ENCODE results near the gene ALDH2. TPM values are rescaled to one million over a fixed set of nuclear protein-coding genes. Genes with fewer than 3 reads are reported as not detected.

ALDH2 gene
- 1 to 10 TPM; 1.0 to 1.3 TPM for total RNA-seq

DNA sequence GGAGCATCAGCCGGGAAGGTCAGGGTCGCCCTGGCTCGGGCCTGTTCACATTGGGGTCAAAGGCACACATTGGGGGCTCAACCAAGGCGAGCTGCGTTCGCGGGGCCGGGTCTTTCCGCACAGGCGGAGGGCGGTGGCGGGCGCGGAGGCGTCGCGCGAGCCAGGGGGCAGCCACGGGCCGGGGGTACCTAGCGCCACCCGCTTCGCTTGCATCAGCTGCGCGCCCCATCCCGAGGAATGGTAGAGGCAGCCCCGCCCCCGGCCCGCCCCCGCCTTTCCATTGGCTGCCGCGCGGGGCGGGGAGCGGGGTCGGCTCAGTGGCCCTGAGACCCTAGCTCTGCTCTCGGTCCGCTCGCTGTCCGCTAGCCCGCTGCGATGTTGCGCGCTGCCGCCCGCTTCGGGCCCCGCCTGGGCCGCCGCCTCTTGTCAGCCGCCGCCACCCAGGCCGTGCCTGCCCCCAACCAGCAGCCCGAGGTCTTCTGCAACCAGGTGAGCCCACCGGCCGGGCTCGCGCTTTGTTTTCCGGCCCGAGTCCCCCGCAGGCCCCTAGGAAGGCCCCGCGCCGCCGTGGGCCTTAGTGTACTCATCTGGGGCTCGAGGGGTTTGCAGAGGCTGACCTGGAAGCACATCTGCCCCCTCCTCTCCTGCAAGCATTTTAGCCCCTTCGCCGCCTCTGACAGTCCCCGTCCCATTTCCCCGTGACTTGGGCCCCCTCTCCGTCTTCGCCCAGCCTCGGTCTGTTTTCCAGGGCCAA is at the start of gene ALDH2:
ALDH2 (plus strand) TSS at position 326 of the 754 bp plus-strand sequence; CDS start at position 376, 50 bp downstream.

DNA sequence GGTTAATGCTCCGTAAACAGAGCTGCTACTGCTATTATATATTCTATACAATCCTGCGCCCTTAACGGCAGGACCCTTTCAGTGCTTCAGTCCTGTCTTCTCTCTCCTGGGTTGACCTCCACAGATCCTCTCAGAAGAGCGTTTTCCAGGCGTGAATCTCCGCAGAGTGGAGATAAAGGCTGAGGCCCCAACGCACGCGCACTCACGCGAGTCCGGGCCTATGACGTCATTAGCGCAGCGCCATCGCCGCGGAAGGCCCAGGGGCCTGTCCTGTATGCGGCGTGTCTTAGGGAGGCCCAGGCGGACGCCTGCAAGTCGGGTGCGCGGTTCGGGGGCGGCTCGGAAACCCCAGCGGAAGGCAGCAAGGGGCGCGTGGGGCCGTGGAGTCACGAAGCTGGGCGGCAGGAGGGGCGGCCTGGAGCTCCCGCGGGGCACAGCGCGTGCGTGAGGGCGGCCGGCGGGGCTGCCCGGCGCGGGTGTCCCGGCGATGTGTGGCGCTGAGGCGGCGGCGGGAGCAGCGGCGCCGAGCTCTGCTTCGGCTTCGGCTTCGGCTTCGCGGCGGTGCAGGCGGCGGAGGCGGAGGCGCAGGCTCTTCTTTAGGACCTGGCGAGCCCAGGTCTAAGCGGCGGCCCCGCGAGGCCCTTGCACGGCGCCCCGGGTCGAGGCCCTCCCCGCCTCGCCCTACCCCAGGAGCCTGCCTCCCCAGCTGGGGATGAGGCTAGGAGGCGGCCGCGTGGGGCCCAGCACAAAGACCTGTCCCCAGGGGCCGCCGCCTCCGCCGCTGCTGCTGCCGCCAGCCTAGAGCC is 75.2 kb downstream of the ALDH2 start, which contains the start of gene MAPKAPK5:
MAPKAPK5 (plus strand) TSS at position 479 of the 806 bp plus-strand sequence. CDS start 506 bp downstream, outside the sequence.

Small RNA genes lying within 50 kb of the gene (small RNA-seq; reads per million reads assigned to genes)
- 0 reads per million in 2 donors for gene MIR6761

Other genes starting within 250 kb of the ALDH2 start
- gene ATXN2, start 167.6 kb upstream of the ALDH2 start, total RNA-seq = 10 to 100 TPM; 25.1 to 25.3 TPM
- 10 to 100 TPM; 17.2 to 20.0 TPM for gene BRAP, start 81.0 kb upstream of the ALDH2 start, total RNA-seq
- gene ACAD10, start 80.9 kb upstream of the ALDH2 start, total RNA-seq = 10 to 100 TPM; 16.3 to 20.0 TPM
- gene MAPKAPK5, start 75.3 kb downstream of the ALDH2 start, total RNA-seq = 10 to 100 TPM; 30.6 to 37.3 TPM
- 1 to 10 TPM; 6.9 to 8.0 TPM for gene TMEM116, start 246.2 kb downstream of the ALDH2 start, total RNA-seq
- gene ERP29, start 246.5 kb downstream of the ALDH2 start, total RNA-seq = 10 to 100 TPM; 43.7 to 48.3 TPM